ENCODE data around the gene SSRP1.

SSRP1 gene

GRCh38 chr11:57276971-57277675 is 58.6 kb downstream of the SSRP1 start:
- TF ChIP-seq, protein P1, sequence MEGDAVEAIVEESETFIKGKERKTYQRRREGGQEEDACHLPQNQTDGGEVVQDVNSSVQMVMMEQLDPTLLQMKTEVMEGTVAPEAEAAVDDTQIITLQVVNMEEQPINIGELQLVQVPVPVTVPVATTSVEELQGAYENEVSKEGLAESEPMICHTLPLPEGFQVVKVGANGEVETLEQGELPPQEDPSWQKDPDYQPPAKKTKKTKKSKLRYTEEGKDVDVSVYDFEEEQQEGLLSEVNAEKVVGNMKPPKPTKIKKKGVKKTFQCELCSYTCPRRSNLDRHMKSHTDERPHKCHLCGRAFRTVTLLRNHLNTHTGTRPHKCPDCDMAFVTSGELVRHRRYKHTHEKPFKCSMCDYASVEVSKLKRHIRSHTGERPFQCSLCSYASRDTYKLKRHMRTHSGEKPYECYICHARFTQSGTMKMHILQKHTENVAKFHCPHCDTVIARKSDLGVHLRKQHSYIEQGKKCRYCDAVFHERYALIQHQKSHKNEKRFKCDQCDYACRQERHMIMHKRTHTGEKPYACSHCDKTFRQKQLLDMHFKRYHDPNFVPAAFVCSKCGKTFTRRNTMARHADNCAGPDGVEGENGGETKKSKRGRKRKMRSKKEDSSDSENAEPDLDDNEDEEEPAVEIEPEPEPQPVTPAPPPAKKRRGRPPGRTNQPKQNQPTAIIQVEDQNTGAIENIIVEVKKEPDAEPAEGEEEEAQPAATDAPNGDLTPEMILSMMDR (IDR thresholded peaks at IDR 0.05; ENCODE audit: low read depth, low read length) = no peak
- in situ Hi-C loops (cut with HindIII; ENCODE audit: low sequenced_read_pairs) = no loop called here
- DNase-seq (ENCODE audit: low read depth, low spot score) = no peak
- no peak overlapping the region for H3K4me3 ChIP-seq (ENCODE audit: low read depth, low read length)

DNA sequence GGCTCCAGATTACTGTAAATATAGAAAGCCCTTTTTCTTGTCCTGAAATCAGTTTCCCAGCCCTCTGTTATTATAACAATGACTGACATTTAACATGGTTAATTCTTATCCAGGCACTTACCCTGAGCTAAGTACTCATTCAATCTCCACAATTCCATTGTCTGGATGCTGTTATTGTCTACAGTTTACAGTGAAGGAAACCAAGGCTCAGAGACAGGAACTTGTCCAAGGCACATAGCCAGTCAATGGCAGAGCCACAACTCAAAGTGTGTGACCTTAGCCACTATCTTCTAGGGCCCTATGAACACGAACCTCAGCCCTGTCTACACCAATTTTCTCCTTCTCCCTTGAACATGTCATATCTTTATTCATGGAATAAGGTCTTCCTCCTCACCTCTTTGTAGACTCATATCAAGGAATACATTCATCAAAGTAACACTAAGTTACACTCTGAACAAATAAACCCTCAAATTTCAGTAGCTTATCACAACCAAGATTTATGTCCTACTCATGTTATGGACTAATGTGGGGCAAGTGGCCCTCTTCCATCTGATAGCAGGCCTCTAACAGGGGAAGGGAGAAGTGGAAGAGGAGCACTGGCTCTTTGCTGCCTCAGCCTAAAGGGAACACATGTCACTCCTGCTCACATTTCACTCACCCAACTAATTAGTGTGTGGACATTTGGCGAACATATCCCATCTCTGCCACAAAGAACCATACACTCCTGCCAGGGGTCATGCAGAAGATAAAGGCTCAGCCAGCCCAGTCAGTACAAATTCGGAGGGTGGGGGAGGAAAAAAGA is 59.3 kb downstream of the SSRP1 start:
- in situ Hi-C loops (cut with HindIII; ENCODE audit: low sequenced_read_pairs) = no loop called here
- H3K4me3 ChIP-seq (ENCODE audit: low read depth, low read length) = no peak overlapping the region
- DNase-seq (ENCODE audit: low read depth, low spot score) = no peak
- TF ChIP-seq, protein P1 (IDR thresholded peaks at IDR 0.05; ENCODE audit: low read depth, low read length) = no peak
